Measurements from ENCODE around the gene ACVR1. TPM values are rescaled to one million over a fixed set of nuclear protein-coding genes. Genes with fewer than 3 reads are reported as not detected.

Gene ACVR1
- total RNA-seq, 1 experiment from 2014 or later: 27.6 TPM

DNA sequence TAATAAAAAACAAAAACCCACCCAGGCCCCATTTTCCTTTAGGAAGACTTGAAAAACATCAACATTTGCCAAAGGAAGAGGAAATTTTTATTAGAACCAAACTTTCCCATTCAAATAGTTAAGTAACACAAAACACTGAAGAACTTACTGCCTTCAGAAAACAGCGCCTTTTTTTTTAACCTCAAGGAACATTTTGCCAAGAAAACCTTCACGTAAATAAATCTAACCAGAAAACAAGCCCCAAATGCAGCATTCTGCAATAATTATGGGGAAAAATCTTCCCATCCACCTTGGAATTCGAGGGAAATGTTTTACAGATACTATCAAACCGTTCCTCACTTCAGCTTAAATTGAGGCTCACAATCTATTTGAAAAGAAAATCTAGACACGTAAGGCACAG, 56.4 kb downstream of the ACVR1 start:
- in situ Hi-C loops (cut with HindIII; ENCODE audit: low pct_unique_long_range_greater_than_20kb, low sequenced_read_pairs) (no loop called here), intact Hi-C loops (cut with micrococcal nuclease; ENCODE audit: unreplicated experiment) (no loop called here)
- H3K9me3 ChIP-seq (ENCODE audit: control insufficient read depth, insufficient read depth, low read depth, low read length): no peaks in the 10 kb centered on the region
- ChIA-PET CTCF (no interaction called here), POLR2A (no interaction called here)
- no peaks in the 10 kb centered on the region for H3K27me3 ChIP-seq (ENCODE audit: control insufficient read depth, insufficient read depth, low read length)
- DNase-seq (ENCODE audit: low read depth, low spot score): no peak
- ATAC-seq: no peak
- no peaks in the 10 kb centered on the region for H3K4me1 ChIP-seq (ENCODE audit: control insufficient read depth, insufficient read depth, low read length)
- TF ChIP-seq, protein P1, sequence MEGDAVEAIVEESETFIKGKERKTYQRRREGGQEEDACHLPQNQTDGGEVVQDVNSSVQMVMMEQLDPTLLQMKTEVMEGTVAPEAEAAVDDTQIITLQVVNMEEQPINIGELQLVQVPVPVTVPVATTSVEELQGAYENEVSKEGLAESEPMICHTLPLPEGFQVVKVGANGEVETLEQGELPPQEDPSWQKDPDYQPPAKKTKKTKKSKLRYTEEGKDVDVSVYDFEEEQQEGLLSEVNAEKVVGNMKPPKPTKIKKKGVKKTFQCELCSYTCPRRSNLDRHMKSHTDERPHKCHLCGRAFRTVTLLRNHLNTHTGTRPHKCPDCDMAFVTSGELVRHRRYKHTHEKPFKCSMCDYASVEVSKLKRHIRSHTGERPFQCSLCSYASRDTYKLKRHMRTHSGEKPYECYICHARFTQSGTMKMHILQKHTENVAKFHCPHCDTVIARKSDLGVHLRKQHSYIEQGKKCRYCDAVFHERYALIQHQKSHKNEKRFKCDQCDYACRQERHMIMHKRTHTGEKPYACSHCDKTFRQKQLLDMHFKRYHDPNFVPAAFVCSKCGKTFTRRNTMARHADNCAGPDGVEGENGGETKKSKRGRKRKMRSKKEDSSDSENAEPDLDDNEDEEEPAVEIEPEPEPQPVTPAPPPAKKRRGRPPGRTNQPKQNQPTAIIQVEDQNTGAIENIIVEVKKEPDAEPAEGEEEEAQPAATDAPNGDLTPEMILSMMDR (IDR thresholded peaks at IDR 0.05): no peak
- TF ChIP-seq, protein P2, sequence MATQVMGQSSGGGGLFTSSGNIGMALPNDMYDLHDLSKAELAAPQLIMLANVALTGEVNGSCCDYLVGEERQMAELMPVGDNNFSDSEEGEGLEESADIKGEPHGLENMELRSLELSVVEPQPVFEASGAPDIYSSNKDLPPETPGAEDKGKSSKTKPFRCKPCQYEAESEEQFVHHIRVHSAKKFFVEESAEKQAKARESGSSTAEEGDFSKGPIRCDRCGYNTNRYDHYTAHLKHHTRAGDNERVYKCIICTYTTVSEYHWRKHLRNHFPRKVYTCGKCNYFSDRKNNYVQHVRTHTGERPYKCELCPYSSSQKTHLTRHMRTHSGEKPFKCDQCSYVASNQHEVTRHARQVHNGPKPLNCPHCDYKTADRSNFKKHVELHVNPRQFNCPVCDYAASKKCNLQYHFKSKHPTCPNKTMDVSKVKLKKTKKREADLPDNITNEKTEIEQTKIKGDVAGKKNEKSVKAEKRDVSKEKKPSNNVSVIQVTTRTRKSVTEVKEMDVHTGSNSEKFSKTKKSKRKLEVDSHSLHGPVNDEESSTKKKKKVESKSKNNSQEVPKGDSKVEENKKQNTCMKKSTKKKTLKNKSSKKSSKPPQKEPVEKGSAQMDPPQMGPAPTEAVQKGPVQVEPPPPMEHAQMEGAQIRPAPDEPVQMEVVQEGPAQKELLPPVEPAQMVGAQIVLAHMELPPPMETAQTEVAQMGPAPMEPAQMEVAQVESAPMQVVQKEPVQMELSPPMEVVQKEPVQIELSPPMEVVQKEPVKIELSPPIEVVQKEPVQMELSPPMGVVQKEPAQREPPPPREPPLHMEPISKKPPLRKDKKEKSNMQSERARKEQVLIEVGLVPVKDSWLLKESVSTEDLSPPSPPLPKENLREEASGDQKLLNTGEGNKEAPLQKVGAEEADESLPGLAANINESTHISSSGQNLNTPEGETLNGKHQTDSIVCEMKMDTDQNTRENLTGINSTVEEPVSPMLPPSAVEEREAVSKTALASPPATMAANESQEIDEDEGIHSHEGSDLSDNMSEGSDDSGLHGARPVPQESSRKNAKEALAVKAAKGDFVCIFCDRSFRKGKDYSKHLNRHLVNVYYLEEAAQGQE (IDR thresholded peaks at IDR 0.05; ENCODE audit: insufficient read depth in 1 of 2, low read depth in 2 of 2, low read length in 1 of 2): no peak
- TF ChIP-seq SIN3A (IDR thresholded peaks at IDR 0.05; ENCODE audit: borderline replicate concordance, insufficient read depth, low read depth, low read length) (no peak), TCF7L2 (IDR thresholded peaks at IDR 0.05; ENCODE audit: low read depth, low read length) (no peak), POLR2AphosphoS5 (IDR thresholded peaks at IDR 0.05; ENCODE audit: low read depth, low read length) (no peak)
- no peaks in the 10 kb centered on the region for H3K36me3 ChIP-seq (ENCODE audit: control insufficient read depth, insufficient read depth, low read length)
- no TSS peak for BruUV-seq (replicated peaks)
- H3K4me3 ChIP-seq (ENCODE audit: low read depth in 2 of 2, low read length in 2 of 2): no peak overlapping the region
- H3K27ac ChIP-seq (ENCODE audit: low read length): no peak overlapping the region

DNA sequence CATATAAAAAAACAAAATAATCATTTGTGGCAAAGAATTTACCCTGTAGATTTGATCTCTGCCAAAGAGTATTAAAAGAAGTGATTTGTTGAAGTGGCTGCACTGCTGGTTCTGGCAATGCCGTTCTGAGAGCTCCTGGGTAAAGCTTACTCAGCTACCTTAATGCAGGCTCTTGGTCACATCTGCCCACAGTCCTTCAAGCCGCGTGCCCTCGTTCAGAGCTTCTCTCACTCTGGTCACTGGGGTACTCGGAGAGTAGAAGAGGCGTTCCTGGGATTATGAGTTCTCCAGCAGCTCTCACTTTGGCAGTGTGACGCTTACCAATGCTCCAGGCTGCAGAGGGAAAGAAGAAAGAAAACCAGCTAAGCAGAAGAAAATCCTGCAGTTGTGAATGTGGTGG, 57.9 kb downstream of the ACVR1 start:
- ChIA-PET POLR2A (no interaction called here), CTCF (no interaction called here)
- ATAC-seq (no peak), DNase-seq (ENCODE audit: low read depth, low spot score) (no peak)
- intact Hi-C loops (cut with micrococcal nuclease; ENCODE audit: unreplicated experiment): no loop called here
- Histone ChIP-seq H3K36me3 (ENCODE audit: control insufficient read depth, insufficient read depth, low read length) (no peaks in the 10 kb centered on the region), H3K4me1 (ENCODE audit: control insufficient read depth, insufficient read depth, low read length) (no peaks in the 10 kb centered on the region; the same call in 1 of the 2 replicates), H3K9me3 (ENCODE audit: control insufficient read depth, insufficient read depth, low read depth, low read length) (no peaks in the 10 kb centered on the region), H3K27ac (ENCODE audit: low read length) (no peak overlapping the region), H3K4me3 (ENCODE audit: low read depth in 2 of 2, low read length in 2 of 2) (no peak overlapping the region), H3K27me3 (ENCODE audit: control insufficient read depth, insufficient read depth, low read length) (no peaks in the 10 kb centered on the region)
- no peak for TF ChIP-seq POLR2AphosphoS5 (IDR thresholded peaks at IDR 0.05; ENCODE audit: low read depth, low read length)
- TF ChIP-seq, protein P2 (IDR thresholded peaks at IDR 0.05; ENCODE audit: insufficient read depth in 1 of 2, low read depth in 2 of 2, low read length in 1 of 2): no peak
- BruUV-seq (replicated peaks): no TSS peak
- in situ Hi-C loops (cut with HindIII; ENCODE audit: low pct_unique_long_range_greater_than_20kb, low sequenced_read_pairs): no loop called here

All from Panc1 (cell line).